Breast epithelium (tissue), 4 donors: Measurements from ENCODE around the gene ZNF221. TPM values are rescaled to one million over a fixed set of nuclear protein-coding genes. Genes with fewer than 3 reads are reported as not detected.

Source experiments
- DNase-seq, 2 donors: peaks; one replicate each; pipeline ENCODE4 v3.0.0-alpha.2; 2019; ENCODE audit warnings: low spot score in 2 of 2
- H3K27ac ChIP-seq, 2 donors: fragments of 200-600 bp; sonication (generic) in 1 of 2; one replicate each; pipeline ENCODE4 v1.5.1; 2016 to 2019; ENCODE audit warnings: mild to moderate bottlenecking in 1 of 2
- H3K27me3 ChIP-seq, 2 donors: fragments of 200-600 bp; sonication (generic) in 1 of 2; one replicate each; pipeline versions ENCODE4 v1.5.1 to v1.6.0; 2017 to 2019; ENCODE audit warnings: control low read depth in 1 of 2, mild to moderate bottlenecking in 1 of 2
- H3K36me3 ChIP-seq: fragments of 200-600 bp; one replicate; pipeline ENCODE4 v1.5.1; 2019
- H3K4me1 ChIP-seq, 2 donors: fragments of 200-600 bp; sonication (generic); one replicate each; pipeline ENCODE4 v1.5.1; 2016 to 2019; ENCODE audit warnings: control low read depth in 1 of 2
- H3K4me3 ChIP-seq, 3 donors: fragments of 200-600 bp; sonication (generic); 1 replicate in 2 of 3; 2 replicates in 1 of 3; pipeline ENCODE4 v1.5.1; 2016 to 2019; ENCODE audit warnings: mild to moderate bottlenecking in 3 of 3, moderate library complexity in 2 of 3
- H3K9me3 ChIP-seq, 2 donors: fragments of 200-600 bp; sonication (generic) in 1 of 2; one replicate each; pipeline ENCODE4 v1.5.1; 2016 to 2019; ENCODE audit warnings: control low read depth in 1 of 2
- POLR2A ChIP-seq: fragments of 450-650 bp; IDR thresholded peaks from one replicate; pipeline ENCODE4 v1.6.1; 2016; ENCODE audit warnings: antibody characterized with exemption, mild to moderate bottlenecking, moderate library complexity
- POLR2AphosphoS5 ChIP-seq, 3 donors: sonication (generic); formaldehyde crosslinking; IDR thresholded peaks; one replicate each; pipeline ENCODE4 v1.6.1; 2017; ENCODE audit warnings: antibody characterized with exemption in 3 of 3
- intact Hi-C: fragments of 100-400 bp; cut with DNase I; formaldehyde crosslinking; loops from one replicate; pipeline ENCODE4 v1.15.1; 2023; ENCODE audit warnings: low total_unique reads
- total RNA-seq, 3 donors: library from RNA; depleted of rRNA; stranded (reverse); fragments of >200 nt; gene quantifications; one replicate each; pipeline ENCODE4 v1.1.0, GENCODE V29; 2016
- TF ChIP-seq, protein P1 (sequence below), 3 donors: fragments of 450-650 bp; IDR thresholded peaks; one replicate each; pipeline ENCODE4 v1.5.1; 2016 to 2017; ENCODE audit warnings: antibody characterized with exemption in 3 of 3, mild to moderate bottlenecking in 3 of 3, moderate library complexity in 3 of 3

The ZNF221 gene
- total RNA-seq, 3 donors from 2014 or later: 4.5 to 11.7 (median 7.2) TPM

DNA sequence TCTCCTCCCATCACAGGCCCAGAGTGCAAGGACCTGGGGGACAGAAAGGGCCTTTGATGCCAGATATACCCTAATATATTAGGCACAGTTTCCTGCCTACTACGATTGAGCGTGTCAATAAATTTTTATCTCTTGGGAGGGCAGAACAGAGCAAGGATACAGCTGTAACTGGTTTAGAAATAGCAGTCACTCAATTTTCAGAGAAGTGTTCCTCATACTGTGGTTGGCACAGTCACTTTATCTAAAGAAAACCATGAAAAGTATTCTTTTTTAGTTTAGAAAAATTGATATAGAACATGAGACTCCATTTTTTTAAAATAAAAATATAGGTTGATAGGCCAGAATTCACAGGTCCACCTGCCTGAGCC is 32.5 kb downstream of the ZNF221 start:
- Histone ChIP-seq H3K27me3 (no peaks in the 10 kb centered on the region), H3K36me3 (no peaks in the 10 kb centered on the region), H3K27ac (peak overlapping the region in 1 of 2 donors; percentile 90), H3K9me3 (peaks cover 26 to 37% of the 10 kb centered on the region in 2 donors), H3K4me3 (peak overlapping the region; percentile 72 to 81 (median 76)), H3K4me1 (no peaks in the 10 kb centered on the region)
- intact Hi-C loops: no loop called here
- no peak for DNase-seq
- no peak for TF ChIP-seq POLR2A

DNA sequence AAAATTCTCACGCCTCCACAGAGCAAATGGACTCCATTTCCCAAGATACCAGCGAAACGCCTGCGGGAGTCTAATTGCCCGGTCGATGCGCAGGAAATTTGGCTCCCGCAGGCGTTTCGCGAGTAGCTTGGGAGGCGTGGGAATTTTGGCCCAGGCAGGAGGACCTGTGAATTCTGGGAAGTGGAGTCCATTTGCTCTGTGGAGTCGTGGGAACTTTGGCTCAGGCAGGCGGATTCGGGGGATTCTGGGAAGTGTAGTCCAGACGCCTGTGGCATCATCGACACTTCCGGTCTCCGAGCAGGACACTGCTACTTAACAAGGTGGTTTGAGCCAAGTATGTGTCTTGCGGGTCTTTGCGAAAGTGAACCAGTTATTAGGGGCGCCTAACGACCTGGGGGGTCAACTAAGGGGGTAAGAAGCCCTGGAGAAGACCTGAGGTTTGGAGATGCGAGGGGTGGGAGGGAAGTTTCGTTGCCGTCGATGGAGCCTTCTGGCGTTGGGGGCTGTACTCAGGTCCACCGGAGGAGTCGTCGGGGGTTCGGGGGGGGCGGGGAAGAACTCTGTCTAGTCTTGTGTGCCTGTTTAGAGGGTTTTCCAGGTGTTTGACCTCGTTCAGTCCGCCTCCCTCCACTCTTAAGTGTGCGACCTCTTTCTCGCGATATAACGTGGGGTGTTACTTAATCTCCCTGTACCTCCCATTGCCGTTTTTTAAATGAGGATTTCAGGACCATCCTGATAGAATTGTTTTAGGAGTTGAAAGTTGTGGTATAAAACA is 33.1 kb downstream of the ZNF221 start, which contains the start of gene ZNF155:
Gene ZNF155, plus strand, starts transcription at position 277 of the 775 bp plus-strand sequence. CDS start 4,356 bp downstream, outside the sequence.
- H3K4me3 ChIP-seq: peak within 1 kb of the TSS; percentile 72 to 81 (median 76)
- DNase-seq: peak; percentile 85 to 91
- peaks cover 20 to 36% of the 10 kb centered on the region in 2 donors for H3K9me3 ChIP-seq
- TF ChIP-seq, protein P1, sequence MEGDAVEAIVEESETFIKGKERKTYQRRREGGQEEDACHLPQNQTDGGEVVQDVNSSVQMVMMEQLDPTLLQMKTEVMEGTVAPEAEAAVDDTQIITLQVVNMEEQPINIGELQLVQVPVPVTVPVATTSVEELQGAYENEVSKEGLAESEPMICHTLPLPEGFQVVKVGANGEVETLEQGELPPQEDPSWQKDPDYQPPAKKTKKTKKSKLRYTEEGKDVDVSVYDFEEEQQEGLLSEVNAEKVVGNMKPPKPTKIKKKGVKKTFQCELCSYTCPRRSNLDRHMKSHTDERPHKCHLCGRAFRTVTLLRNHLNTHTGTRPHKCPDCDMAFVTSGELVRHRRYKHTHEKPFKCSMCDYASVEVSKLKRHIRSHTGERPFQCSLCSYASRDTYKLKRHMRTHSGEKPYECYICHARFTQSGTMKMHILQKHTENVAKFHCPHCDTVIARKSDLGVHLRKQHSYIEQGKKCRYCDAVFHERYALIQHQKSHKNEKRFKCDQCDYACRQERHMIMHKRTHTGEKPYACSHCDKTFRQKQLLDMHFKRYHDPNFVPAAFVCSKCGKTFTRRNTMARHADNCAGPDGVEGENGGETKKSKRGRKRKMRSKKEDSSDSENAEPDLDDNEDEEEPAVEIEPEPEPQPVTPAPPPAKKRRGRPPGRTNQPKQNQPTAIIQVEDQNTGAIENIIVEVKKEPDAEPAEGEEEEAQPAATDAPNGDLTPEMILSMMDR (IDR thresholded peaks at IDR 0.05): no peak
- TF ChIP-seq POLR2A (no peak), POLR2AphosphoS5 (IDR thresholded peaks at IDR 0.05) (peak; percentile 68 to 75 (median 72))
- no peaks in the 10 kb centered on the region for H3K27me3 ChIP-seq
- intact Hi-C loops: no loop called here
- H3K36me3 ChIP-seq: no peaks in the 10 kb centered on the region
- no peaks in the 10 kb centered on the region for H3K4me1 ChIP-seq
- H3K27ac ChIP-seq: peak within 1 kb of the TSS; percentile 90 to 91

DNA sequence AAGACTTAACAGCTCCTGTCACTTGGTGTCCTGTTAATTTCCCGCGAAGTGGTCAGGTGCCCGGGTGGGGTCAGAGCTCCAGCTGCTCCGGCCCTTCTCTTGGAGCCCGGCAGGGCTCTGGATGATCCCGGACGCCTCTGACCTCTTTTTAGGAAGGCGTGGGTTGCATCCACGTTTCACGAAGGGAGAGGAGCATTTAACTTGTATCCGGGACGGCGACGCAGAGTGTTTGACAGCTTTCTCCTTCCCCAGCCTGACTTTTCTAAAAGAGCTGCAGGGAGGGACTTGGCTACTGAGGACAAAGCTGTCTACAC is 33.6 kb downstream of the ZNF221 start:
- TF ChIP-seq, protein P1 (IDR thresholded peaks at IDR 0.05): no peak
- TF ChIP-seq POLR2AphosphoS5 (IDR thresholded peaks at IDR 0.05): no peak
- no peak for TF ChIP-seq POLR2A
- DNase-seq: no peak
- Histone ChIP-seq H3K4me3 (peak overlapping the region; percentile 72 to 81 (median 76)), H3K36me3 (no peaks in the 10 kb centered on the region), H3K9me3 (peaks cover 14 to 32% of the 10 kb centered on the region in 2 donors), H3K27ac (peak overlapping the region; percentile 90 to 91), H3K27me3 (no peaks in the 10 kb centered on the region), H3K4me1 (no peaks in the 10 kb centered on the region)
- intact Hi-C loops: no loop called here

DNA sequence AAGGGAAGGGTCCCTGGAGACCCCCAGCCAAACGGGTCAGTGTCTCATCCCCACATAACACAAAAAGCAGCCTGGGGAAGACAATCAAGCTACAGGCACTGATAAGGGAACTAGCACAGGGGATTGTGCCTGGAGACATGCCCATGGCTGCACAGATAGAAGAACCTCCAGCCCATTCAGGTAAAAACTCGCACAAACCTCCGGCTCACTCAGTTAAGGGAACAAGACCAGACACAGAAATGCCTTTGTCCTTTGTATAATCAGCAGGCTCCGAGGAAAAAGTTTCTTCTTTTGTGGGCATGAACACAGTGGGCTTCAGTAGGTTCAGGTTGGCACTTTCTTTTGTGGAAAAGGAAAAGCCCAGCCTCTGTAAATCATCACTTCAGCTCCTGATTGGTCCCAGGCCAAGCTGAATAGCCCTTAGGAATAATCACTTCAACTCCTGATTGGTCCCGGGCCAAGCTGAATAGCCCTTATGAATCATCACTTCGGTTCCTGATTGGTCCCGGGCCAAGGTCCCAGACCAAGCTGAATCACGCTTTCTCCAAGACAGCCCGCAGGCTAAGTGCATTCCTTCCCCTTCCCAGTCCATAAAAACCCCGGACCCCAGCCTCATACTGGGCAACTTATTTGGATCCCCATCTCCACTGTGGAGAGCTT is 46.7 kb downstream of the ZNF221 start:
- peaks cover 13% of the 10 kb centered on the region for H3K36me3 ChIP-seq
- peaks cover 23 to 52% of the 10 kb centered on the region in 2 donors for H3K9me3 ChIP-seq
- TF ChIP-seq, protein P1 (IDR thresholded peaks at IDR 0.05): no peak
- TF ChIP-seq POLR2AphosphoS5 (IDR thresholded peaks at IDR 0.05) (no peak), POLR2A (no peak)
- H3K27ac ChIP-seq: no peak overlapping the region
- intact Hi-C loops: loop anchor here (2.0 kb wide), 1 partner anchor 39 kb away; no protein-coding TSS in a partner anchor
- H3K27me3 ChIP-seq: no peaks in the 10 kb centered on the region
- H3K4me3 ChIP-seq: no peak overlapping the region
- H3K4me1 ChIP-seq: no peaks in the 10 kb centered on the region
- DNase-seq: no peak

DNA sequence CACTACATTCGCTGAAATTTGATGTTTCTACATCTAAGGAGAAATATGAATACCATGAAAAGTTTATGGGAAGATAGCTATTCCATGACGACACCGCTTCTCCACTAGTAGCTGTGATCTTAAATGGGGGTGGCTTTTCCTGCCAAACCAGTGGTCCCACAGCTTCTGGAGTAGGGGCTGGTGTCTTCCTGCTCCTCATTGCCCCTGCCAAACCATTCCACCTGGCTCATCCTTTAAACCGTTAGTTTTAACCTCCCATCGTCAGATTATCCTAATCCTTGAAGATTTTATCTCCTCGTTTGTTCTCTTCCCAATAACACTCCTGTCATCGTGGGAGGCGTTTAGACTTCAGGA is 51.2 kb downstream of the ZNF221 start:
- Histone ChIP-seq H3K4me3 (peak overlapping the region; percentile 74 to 84 (median 78)), H3K27me3 (no peaks in the 10 kb centered on the region), H3K4me1 (peaks cover 0 to 6% of the 10 kb centered on the region in 2 donors), H3K9me3 (peaks cover 22 to 39% of the 10 kb centered on the region in 2 donors), H3K27ac (peak overlapping the region; percentile 88 to 89), H3K36me3 (no peaks in the 10 kb centered on the region)
- DNase-seq: no peak
- intact Hi-C loops: no loop called here
- no peak for TF ChIP-seq POLR2AphosphoS5 (IDR thresholded peaks at IDR 0.05)
- no peak for TF ChIP-seq POLR2A
- TF ChIP-seq, protein P1 (IDR thresholded peaks at IDR 0.05): no peak
